Measurements from ENCODE around the gene BCAN. TPM values are rescaled to one million over a fixed set of nuclear protein-coding genes. Genes with fewer than 3 reads are reported as not detected.

The BCAN gene
- total RNA-seq, 1 experiment from 2014 or later = 3.6 TPM

DNA sequence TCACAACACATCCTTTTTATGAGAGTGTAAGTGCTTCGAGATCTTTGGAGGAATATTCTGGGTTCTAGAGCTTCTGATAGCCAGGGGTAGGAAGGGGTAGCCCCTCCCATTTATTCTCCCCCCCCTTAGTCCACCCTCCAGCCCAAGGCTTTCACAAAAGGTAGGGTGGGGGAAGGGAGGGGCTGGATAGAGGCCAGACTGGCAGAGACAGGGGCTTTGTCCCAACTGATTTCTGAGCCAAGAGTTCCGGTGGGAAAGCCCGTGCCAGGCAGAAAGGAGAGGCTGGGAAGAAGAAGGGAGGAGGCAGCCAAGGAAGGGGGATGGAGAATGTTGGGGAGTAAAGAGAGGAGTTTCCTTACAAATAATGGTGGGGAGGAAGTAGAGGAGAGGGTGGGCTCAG lies 3.1 kb downstream of the BCAN start:
- POLR2A ChIA-PET = no interaction called here
- no peaks in the 10 kb centered on the region for H3K36me3 Mint-ChIP-seq
- TF ChIP-seq NR1H2 (CRISPR knock-in tag; IDR thresholded peaks at IDR 0.05) (no peak), RORB (CRISPR knock-in tag; IDR thresholded peaks at IDR 0.05) (no peak), ZNF138 (CRISPR knock-in tag; conservative IDR thresholded peaks at IDR 0.05) (no peak), SP1 (CRISPR knock-in tag; conservative IDR thresholded peaks at IDR 0.05) (no peak), SMAD3 (CRISPR knock-in tag; IDR thresholded peaks at IDR 0.05; ENCODE audit: borderline replicate concordance) (no peak), MYBL2 (CRISPR knock-in tag; IDR thresholded peaks at IDR 0.05) (no peak), FOXJ3 (CRISPR knock-in tag; IDR thresholded peaks at IDR 0.05; ENCODE audit: borderline replicate concordance) (no peak)
- TF ChIP-seq, protein P1, sequence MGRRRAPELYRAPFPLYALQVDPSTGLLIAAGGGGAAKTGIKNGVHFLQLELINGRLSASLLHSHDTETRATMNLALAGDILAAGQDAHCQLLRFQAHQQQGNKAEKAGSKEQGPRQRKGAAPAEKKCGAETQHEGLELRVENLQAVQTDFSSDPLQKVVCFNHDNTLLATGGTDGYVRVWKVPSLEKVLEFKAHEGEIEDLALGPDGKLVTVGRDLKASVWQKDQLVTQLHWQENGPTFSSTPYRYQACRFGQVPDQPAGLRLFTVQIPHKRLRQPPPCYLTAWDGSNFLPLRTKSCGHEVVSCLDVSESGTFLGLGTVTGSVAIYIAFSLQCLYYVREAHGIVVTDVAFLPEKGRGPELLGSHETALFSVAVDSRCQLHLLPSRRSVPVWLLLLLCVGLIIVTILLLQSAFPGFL (CRISPR knock-in tag; IDR thresholded peaks at IDR 0.05; ENCODE audit: borderline replicate concordance) = no peak
- TF ChIP-seq, protein P2, sequence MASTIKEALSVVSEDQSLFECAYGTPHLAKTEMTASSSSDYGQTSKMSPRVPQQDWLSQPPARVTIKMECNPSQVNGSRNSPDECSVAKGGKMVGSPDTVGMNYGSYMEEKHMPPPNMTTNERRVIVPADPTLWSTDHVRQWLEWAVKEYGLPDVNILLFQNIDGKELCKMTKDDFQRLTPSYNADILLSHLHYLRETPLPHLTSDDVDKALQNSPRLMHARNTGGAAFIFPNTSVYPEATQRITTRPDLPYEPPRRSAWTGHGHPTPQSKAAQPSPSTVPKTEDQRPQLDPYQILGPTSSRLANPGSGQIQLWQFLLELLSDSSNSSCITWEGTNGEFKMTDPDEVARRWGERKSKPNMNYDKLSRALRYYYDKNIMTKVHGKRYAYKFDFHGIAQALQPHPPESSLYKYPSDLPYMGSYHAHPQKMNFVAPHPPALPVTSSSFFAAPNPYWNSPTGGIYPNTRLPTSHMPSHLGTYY (CRISPR knock-in tag; IDR thresholded peaks at IDR 0.05) = no peak
- TF ChIP-seq, protein P3, sequence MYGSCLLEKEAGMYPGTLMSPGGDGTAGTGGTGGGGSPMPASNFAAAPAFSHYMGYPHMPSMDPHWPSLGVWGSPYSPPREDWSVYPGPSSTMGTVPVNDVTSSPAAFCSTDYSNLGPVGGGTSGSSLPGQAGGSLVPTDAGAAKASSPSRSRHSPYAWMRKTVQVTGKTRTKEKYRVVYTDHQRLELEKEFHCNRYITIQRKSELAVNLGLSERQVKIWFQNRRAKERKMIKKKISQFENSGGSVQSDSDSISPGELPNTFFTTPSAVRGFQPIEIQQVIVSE (CRISPR knock-in tag; IDR thresholded peaks at IDR 0.05; ENCODE audit: borderline replicate concordance) = no peak
- TF ChIP-seq, protein P4, sequence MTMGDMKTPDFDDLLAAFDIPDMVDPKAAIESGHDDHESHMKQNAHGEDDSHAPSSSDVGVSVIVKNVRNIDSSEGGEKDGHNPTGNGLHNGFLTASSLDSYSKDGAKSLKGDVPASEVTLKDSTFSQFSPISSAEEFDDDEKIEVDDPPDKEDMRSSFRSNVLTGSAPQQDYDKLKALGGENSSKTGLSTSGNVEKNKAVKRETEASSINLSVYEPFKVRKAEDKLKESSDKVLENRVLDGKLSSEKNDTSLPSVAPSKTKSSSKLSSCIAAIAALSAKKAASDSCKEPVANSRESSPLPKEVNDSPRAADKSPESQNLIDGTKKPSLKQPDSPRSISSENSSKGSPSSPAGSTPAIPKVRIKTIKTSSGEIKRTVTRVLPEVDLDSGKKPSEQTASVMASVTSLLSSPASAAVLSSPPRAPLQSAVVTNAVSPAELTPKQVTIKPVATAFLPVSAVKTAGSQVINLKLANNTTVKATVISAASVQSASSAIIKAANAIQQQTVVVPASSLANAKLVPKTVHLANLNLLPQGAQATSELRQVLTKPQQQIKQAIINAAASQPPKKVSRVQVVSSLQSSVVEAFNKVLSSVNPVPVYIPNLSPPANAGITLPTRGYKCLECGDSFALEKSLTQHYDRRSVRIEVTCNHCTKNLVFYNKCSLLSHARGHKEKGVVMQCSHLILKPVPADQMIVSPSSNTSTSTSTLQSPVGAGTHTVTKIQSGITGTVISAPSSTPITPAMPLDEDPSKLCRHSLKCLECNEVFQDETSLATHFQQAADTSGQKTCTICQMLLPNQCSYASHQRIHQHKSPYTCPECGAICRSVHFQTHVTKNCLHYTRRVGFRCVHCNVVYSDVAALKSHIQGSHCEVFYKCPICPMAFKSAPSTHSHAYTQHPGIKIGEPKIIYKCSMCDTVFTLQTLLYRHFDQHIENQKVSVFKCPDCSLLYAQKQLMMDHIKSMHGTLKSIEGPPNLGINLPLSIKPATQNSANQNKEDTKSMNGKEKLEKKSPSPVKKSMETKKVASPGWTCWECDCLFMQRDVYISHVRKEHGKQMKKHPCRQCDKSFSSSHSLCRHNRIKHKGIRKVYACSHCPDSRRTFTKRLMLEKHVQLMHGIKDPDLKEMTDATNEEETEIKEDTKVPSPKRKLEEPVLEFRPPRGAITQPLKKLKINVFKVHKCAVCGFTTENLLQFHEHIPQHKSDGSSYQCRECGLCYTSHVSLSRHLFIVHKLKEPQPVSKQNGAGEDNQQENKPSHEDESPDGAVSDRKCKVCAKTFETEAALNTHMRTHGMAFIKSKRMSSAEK (CRISPR knock-in tag; IDR thresholded peaks at IDR 0.05; ENCODE audit: borderline replicate concordance) = no peak
- TF ChIP-seq, protein P5, sequence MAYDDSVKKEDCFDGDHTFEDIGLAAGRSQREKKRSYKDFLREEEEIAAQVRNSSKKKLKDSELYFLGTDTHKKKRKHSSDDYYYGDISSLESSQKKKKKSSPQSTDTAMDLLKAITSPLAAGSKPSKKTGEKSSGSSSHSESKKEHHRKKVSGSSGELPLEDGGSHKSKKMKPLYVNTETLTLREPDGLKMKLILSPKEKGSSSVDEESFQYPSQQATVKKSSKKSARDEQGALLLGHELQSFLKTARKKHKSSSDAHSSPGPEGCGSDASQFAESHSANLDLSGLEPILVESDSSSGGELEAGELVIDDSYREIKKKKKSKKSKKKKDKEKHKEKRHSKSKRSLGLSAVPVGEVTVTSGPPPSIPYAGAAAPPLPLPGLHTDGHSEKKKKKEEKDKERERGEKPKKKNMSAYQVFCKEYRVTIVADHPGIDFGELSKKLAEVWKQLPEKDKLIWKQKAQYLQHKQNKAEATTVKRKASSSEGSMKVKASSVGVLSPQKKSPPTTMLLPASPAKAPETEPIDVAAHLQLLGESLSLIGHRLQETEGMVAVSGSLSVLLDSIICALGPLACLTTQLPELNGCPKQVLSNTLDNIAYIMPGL (CRISPR knock-in tag; IDR thresholded peaks at IDR 0.05) = no peak
- peaks cover 29% of the 10 kb centered on the region for H3K4me1 Mint-ChIP-seq
- H3K9me3 Mint-ChIP-seq = no peaks in the 10 kb centered on the region
- CTCF ChIA-PET = interaction anchor here (0.9 to 12.1 kb wide), 10 partner anchors 14 to 194 kb away, joined by 3 to 180 read pairs (median 6); partner anchors contain the start of gene HAPLN2
- H3K4me3 Mint-ChIP-seq = no peak overlapping the region
- no peak for DNase-seq (ENCODE audit: low spot score)
- H3K27me3 Mint-ChIP-seq (ENCODE audit: low read depth) = peaks cover 98% of the 10 kb centered on the region
- H3K27ac Mint-ChIP-seq = no peak overlapping the region
- no peak for ATAC-seq

DNA sequence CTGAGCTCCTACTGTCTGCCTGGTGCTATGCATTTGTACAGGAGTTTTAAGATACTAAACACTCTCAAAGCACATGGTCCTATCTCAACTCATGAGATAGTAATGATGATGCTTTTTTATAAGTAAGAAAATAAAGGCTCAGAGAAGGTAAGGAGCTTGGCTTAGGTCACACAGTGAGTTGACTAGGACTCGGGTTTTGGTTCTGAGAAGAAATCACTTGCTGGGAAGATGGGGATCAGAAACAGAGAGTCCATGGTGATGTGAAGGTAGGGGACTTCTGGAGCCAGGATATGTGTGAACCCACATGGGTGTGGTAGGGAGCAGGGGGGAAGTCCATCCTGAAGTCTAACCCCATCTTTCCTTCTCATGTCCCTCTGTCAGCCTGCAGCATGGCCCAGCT lies 3.7 kb downstream of the BCAN start:
- ChIA-PET POLR2A (no interaction called here), CTCF (interaction anchor here (0.9 to 12.1 kb wide), 8 partner anchors 14 to 193 kb away, joined by 3 to 180 read pairs (median 6); partner anchors contain the start of gene HAPLN2)
- Mint-ChIP-seq H3K27me3 (ENCODE audit: low read depth) (peaks cover 98% of the 10 kb centered on the region), H3K4me3 (no peak overlapping the region), H3K9me3 (no peaks in the 10 kb centered on the region), H3K36me3 (no peaks in the 10 kb centered on the region), H3K4me1 (peaks cover 29% of the 10 kb centered on the region), H3K27ac (no peak overlapping the region)
- DNase-seq (ENCODE audit: low spot score) = no peak
- no peak for TF ChIP-seq KAT7 (CRISPR knock-in tag; IDR thresholded peaks at IDR 0.05; ENCODE audit: borderline replicate concordance)
- TF ChIP-seq, protein P6, sequence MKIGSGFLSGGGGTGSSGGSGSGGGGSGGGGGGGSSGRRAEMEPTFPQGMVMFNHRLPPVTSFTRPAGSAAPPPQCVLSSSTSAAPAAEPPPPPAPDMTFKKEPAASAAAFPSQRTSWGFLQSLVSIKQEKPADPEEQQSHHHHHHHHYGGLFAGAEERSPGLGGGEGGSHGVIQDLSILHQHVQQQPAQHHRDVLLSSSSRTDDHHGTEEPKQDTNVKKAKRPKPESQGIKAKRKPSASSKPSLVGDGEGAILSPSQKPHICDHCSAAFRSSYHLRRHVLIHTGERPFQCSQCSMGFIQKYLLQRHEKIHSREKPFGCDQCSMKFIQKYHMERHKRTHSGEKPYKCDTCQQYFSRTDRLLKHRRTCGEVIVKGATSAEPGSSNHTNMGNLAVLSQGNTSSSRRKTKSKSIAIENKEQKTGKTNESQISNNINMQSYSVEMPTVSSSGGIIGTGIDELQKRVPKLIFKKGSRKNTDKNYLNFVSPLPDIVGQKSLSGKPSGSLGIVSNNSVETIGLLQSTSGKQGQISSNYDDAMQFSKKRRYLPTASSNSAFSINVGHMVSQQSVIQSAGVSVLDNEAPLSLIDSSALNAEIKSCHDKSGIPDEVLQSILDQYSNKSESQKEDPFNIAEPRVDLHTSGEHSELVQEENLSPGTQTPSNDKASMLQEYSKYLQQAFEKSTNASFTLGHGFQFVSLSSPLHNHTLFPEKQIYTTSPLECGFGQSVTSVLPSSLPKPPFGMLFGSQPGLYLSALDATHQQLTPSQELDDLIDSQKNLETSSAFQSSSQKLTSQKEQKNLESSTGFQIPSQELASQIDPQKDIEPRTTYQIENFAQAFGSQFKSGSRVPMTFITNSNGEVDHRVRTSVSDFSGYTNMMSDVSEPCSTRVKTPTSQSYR (CRISPR knock-in tag; IDR thresholded peaks at IDR 0.05) = no peak
- no peak for ATAC-seq
